HG03064 (cell line): ENCODE results near the gene ABCB6.

ENCODE experiments used
- ATAC-seq: cut with Tn5 transposase; IDR thresholded peaks from one replicate; pipeline ENCODE4 v1.9.1; 2021; ENCODE audit warnings: low read depth; ENCODE audit not compliant: unreplicated experiment

The ABCB6 gene

GRCh38 chr2:219197388-219197787 is 21.4 kb downstream of the ABCB6 start:
- no peak for ATAC-seq

GRCh38 chr2:219186754-219187456 is 31.9 kb downstream of the ABCB6 start:
- ATAC-seq: no peak

- ATAC-seq: no peak
These were observed 34.6 kb downstream of the ABCB6 start for GRCh38 chr2:219184121-219184520.

- ATAC-seq: no peak
These were observed 35.5 kb downstream of the ABCB6 start for GRCh38 chr2:219183151-219183772.

GRCh38 chr2:219182331-219183150 is 36.2 kb downstream of the ABCB6 start:
- no peak for ATAC-seq

DNA sequence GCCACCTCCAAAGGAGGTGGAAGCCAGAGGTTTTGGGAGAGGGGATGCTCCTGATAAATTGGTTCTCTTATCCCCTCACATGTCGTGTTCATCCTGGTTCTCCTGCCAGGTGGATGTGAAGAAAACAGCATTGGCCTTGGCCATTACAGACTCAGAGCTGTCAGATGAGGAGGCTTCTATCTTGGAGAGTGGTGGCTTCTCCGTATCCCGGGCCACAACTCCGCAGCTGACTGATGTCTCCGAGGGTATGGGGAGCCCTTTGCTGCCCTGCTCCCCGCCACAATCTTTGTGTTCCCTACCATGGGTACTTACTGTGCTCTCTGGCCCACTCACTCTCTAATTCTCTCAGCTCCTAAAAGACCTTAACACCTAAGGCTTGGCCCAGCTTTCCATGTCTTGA is 37.2 kb downstream of the ABCB6 start:
- no peak for ATAC-seq

- ATAC-seq: no peak
These were observed 37.8 kb downstream of the ABCB6 start for GRCh38 chr2:219180961-219181360.

- no peak for ATAC-seq
These were observed 38.9 kb downstream of the ABCB6 start for GRCh38 chr2:219179601-219180465.

DNA sequence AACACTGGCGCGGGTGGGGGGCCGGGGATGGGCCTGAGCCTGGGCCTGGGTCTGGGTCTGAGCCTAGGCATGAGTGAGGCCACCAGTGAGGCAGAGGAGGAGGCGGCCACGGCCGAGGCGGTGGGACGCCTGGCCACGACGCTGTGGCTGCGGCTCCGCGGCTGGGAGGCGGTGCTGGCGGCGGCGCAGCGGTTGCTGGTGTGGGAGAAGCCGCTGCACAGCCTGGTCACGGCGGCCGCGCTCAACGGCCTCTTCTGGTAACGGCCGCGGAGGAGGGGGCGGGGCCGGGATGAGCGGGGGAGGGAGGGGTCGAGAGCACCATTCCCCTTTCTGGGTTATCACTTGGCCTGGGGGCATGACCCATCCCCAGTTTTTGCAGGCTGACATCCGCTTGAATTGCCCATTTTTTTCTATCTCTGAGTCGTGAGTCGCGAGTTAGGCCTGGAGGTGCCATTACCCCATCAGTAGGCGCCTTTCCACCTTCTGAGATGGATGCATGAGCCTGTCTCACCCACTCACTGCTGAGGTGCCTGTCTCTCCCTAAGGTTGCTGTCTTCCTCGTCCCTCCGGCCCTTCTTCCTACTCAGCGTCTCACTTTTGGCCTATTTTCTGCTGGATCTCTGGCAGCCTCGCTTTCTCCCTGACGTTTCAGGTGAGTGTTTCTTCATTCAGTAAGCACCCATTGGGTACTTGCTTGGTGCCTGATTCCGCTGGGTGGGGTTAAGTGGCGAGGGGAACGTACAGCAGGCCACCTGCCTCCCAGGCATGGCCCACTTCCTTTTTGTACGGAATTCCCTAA is 40.2 kb downstream of the ABCB6 start:
- ATAC-seq: peak; percentile 15

- ATAC-seq: peak; percentile 36
These were observed 41.0 kb downstream of the ABCB6 start, which contains the start of gene RETREG2 for GRCh38 chr2:219177552-219178376. Gene RETREG2 (plus strand): TSS chr2:219178275. CDS start chr2:219178353, 78 bp downstream.

- peak; percentile 68 for ATAC-seq
These were observed 41.8 kb downstream of the ABCB6 start, which contains the start of gene CNPPD1 for GRCh38 chr2:219176818-219177551. Gene CNPPD1 (minus strand): TSS chr2:219176925. CDS start chr2:219176828, 97 bp downstream.

GRCh38 chr2:219175928-219176817 is 42.6 kb downstream of the ABCB6 start:
- peak; percentile 25 for ATAC-seq

DNA sequence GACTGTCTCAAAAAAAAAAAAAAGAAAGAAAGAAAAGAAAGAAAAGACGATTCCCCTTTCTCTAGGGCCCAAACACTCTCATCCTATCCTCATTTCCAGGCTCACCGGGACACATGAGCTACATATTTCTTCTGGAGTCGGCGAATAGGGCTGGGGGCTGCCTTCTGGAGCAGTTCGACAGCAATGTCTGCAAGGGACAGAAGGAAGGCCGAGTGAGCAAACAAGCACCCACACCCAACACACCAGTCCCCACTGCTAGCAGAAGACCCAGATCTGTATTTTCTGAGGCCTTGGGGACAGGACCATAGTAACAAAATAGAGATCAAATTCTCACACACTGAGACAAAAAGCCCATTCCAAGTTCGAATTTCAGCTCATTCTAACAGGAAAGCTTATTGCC is 43.3 kb downstream of the ABCB6 start:
- ATAC-seq: no peak

DNA sequence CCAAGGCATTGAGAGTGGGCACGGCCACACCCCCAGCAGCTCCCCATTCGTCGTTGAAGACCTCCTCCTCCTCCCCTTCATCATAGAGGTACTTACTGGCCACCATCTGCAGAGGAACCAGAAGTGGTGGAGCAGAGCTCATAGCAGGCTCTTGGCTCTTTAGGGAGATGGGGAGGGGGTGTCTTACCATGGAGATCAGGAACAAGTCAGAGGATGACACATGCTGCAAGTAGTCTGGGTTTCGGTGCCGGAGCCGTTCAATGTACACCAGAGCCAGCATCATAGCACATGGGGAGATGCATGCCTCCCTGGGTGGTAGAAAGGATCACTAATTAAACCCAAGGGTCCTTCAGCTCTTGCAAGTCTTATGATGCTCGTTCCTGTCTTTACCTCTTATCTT is 44.0 kb downstream of the ABCB6 start:
- ATAC-seq: no peak

GRCh38 chr2:219174146-219174545 is 44.6 kb downstream of the ABCB6 start:
- no peak for ATAC-seq

GRCh38 chr2:219173176-219173575 is 45.6 kb downstream of the ABCB6 start:
- ATAC-seq: no peak
